GM21381 (cell line): Measurements from ENCODE around the gene ARCN1.
"Not testable (repeated sequence)": the region's sequence is repeated elsewhere in the genome, so short reads cannot be mapped to it uniquely, and the experiment has no call there.

Source experiments
- ATAC-seq: cut with Tn5 transposase; IDR thresholded peaks from one replicate; pipeline ENCODE4 v1.9.1; 2021; ENCODE audit warnings: mild to moderate bottlenecking, moderate library complexity; ENCODE audit not compliant: unreplicated experiment

Gene ARCN1

DNA sequence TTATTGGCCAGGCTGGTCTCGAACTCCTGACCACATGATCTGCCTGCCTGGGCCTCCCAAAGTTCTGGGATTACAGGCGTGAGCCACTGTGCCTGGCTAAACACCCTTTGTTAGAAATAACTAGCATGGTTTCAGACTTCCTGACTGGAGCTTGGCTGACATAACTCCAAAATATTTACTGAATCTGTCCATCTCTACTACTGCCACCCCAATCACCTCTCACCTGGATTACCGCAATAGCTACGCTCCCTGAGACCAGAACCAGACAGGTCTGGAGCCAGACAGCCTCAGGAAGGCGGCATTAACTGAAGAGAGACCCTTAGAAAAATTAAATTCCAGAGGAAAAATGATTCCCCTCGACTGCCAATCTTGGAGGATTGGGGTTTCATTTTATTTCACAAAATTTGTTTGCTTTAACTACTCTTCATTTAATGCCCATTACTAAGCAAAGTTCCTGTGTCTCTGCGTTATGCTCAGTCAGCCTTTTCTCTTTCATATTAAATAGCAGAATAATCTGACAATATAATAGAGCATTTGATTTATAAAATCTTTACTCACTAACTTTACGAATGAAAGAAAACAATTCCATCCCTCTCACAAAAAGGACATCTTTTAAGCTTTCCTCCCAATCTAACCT, 28.1 kb upstream of the ARCN1 start:
- no peak for ATAC-seq

DNA sequence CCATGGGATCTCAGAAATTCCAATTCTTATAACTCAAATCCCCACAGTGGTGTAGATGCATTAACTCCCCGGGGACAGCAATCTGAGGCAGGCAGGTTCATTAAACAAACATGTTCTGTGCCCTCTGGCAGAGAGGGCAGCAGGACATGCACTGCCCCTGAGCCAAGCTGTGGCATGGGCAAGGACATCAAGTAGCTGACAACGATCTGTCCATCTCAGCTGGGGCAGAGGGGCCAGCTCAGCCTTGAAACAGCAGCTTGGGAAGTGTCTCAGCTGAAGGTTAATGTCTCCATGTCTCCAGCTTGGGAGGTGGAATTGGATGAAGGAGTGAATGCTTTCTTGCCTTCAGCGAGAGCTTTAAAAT, 27.6 kb upstream of the ARCN1 start:
- ATAC-seq, result no peak

DNA sequence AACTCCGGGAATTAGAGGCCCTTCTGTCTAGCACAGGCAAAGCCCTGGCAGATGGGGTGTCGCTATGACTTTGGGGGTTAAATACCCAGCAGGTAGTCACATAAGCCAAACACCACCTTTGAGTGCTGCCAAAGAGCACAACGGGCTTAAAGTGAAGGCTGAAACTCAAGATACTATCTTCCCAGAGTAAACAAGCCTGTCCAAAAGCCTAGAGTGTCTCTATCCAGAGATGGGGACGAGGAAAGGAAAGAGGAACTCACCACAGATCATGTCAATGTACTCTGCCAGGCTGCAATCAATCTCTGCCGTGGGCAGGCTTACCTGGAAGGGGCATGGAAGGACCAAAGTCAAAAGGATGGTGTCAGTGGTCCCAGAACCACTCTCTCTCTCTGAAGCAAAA, 26.7 kb upstream of the ARCN1 start:
- ATAC-seq, result no peak

DNA sequence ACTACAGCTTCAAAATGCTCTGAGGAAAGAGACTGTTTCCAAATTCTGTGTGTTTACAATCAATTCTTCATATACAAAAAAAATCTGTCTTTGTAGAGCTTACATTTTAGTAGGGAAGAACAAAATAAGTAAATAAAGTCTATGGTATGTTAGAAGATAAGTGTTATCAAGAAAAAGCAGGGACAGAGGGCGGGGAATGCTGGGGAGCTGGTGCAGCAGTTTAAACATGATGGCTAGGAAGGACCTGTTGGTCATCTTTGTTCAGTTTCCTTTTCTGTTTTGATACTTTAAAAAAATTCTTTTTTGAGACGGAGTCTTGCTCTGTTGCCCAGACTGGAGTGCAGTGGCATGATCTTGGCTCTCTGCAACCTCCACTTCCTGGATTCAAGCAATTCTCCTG, 25.1 kb upstream of the ARCN1 start:
- ATAC-seq, result no peak

DNA sequence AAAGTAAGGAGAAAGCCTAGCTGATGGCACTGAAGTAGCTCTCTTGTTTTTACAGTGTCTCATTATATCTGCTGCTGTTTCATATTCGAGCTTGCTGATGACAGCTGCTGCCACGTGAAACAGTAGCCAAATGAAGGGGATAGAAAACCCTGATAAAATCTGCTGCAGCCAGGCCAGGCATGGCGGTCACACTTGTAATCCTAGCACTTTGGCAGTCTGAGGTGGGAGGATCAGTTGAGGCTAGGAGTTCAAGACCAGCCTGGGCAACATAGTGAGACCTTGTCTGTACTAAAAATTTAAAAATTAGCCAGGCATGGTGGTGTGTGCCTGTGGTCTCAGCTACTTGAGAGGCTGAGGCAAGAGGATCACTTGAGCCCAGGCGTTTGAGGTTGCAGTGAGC, 19.9 kb upstream of the ARCN1 start:
- ATAC-seq, result no peak

DNA sequence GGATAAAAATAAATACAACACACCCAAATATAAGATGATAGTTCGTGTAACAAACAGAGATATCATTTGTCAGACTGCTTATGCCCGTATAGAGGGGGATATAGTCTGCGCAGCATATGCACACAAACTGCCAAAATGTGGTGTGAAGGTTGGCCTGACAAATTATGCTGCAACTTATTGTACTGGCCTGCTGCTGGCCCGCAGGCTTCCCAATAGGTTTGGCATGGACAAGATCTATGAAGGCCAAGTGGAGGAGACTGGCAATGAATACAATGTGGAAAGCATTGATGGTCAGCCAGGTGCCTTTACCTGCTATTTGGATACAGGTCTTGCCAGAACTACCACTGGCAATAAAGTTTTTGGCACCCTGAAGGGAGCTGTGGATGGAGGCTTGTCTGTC, 11.4 kb upstream of the ARCN1 start:
- no peak for ATAC-seq

DNA sequence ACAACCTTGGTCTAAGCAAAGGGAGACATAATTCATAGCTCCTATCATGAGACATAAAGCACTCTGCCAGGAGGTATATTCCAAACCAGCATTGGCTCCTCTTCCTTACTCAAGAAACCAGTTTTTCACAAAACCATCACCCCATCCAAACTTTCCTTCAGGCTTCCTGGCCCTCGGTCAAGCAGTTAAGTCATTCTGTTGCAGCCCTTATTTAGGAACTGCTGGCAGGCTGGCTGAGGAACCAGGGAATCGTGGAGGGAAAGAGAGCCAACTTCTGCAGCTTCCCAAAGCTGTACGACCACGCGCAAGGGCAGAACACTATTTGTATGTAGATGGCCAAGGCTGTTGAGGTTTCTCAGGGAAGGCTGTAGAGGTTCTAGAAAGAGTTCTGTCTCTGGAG, 7.2 kb upstream of the ARCN1 start:
- ATAC-seq, result no peak

DNA sequence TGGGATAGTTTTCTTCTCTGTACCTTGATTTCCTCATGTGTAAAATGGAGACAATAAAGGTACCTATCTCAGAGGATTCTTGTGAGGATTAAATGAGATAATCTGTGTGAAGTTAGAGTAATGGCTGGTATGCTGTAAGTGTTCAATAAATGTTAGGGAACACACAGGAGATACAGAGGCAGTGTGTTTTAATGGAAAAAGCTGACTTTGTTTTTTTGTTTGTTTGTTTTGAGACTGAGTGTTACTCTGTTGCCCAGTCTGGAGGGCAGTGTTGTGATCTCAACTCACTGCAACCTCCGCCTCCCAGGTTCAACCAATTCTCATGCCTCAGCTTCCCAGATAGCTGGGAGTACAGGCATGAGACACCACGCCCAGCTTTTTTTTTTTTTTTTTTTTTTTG, 2.5 kb upstream of the ARCN1 start:
- ATAC-seq, result no peak

DNA sequence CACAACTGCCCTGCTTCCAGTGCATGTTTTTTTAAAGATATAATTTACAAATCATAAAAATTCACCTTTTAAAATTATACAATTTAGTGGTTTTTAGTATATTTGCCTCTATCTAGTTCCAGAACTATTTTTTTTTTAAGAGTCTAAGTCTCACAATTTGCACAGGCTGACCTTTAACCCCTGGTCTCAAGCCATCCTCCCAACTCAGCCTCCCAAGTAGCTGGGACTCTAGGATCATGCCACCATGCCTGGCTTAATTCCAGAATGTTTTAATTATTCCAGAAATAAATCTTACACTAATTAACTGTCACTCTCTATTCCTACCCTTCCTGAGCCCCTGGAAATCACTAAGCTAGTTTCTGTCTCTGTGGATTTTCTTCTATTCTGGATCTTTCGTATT, 1.4 kb upstream of the ARCN1 start:
- no peak for ATAC-seq

DNA sequence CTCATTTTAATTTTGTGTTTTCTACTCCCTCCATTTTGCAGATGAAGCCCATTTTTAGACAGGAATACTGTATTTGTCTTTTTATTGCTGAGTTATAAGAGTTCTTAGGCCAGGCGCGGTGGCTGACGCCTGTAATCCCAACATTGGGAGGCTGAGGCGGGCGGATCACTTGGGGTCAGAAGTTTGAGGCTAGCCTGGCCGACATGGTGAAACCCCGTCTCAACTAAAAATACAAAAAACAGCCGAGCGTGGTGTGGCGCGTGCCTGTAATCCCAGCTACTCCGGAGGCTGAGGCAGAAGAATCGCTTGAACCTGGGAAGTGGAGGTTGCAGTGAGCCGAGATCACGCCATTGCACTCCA, 528 bp upstream of the ARCN1 start:
- ATAC-seq, result not testable (repeated sequence)

DNA sequence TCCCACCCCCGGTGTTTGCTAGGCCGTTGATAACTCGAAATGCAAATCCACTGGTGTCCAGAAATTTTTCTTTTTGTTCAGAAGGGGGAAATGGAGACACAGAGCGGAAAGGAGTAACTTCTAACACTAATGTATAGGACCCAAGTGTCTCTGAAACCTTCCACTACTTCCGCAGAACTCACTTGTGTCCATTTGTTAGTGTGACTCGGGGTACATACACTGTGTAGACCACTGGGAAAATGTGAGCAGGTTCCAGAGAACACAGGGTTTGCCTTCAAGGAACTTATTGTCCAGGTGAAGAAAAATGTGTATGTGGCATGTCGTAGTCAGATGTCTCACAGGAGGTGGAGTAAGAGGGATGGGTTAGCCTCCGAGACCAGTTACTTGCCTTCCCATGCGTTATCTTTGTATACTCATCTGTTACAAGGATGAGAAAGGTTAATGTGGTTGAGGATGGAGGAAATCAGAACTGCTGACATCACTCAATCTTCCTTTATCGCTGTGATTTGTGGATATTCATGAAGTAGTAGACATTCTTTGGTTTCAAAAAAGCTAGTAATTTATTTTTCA, 857 bp downstream of the ARCN1 start:
- no peak for ATAC-seq

DNA sequence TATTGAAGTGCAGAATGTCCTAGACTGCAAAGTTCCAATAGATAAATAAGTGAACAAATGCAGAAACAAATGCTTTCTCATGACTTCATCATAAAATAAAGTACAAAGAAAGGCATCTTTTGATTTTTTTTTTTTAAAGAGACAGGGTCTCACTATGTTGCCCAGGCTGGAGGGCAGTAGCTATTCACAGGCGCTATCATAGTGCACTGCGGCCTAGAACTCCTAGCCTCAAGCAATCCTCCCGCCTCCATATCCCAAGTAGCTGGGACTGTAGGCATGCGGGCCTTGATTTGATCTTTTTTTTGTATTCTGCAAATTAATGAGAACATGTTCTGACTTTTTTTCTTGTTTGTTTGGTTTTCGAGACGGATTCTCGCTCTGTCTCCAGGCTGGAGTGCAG, 2.4 kb downstream of the ARCN1 start:
- ATAC-seq, result no peak

DNA sequence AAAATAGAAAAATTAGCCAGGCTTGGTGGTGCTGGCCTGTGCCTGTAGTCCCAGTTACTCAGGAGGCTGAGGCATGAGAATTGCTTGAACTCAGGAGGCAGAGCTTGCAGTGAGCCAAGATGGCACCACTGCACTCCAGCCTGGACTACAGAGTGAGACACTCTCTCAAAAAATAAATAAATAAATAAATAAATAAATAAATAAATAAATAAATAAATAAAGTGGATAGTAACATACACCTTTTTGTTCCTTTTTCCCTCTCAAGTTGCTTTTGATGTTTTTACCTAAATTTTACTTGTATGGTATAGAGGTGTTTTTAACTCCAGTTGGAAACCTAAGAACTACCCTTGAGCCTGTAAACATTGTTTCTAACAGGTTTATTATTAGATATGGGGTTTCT, 5.8 kb downstream of the ARCN1 start:
- not testable (repeated sequence) for ATAC-seq

DNA sequence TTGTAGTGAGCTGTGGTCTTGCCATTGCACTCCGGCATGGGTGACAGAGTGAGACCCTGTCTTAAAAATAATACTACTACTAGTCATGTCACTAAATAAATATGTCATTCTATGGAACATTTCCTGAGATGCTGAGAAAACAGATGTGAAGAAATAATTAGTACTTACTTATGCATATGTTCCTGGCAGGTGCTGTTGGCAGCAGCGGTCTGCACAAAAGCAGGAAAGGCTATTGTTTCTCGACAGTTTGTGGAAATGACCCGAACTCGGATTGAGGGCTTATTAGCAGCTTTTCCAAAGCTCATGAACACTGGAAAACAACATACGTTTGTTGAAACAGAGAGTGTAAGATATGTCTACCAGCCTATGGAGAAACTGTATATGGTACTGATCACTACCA, 8.8 kb downstream of the ARCN1 start:
- no peak for ATAC-seq

DNA sequence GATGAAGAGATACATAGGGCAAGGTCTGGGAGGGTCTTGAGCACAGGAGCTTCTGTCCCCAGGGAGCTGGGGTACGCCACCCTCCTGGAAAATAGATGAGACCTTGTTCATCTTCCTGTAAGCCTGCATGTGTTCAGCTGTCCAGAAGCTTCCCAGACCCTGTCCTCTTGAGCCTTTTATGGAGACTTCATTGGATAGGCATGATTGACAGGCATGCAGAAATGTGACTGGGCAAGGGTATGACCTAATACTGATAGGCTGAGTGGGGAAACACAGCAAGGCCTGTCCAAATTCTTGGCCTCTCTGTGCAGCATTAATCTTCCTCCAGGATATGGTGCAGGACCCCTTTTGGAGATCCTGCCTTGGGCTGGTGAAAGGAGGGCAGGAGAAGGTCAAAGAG, 15.7 kb downstream of the ARCN1 start:
- no peak for ATAC-seq

DNA sequence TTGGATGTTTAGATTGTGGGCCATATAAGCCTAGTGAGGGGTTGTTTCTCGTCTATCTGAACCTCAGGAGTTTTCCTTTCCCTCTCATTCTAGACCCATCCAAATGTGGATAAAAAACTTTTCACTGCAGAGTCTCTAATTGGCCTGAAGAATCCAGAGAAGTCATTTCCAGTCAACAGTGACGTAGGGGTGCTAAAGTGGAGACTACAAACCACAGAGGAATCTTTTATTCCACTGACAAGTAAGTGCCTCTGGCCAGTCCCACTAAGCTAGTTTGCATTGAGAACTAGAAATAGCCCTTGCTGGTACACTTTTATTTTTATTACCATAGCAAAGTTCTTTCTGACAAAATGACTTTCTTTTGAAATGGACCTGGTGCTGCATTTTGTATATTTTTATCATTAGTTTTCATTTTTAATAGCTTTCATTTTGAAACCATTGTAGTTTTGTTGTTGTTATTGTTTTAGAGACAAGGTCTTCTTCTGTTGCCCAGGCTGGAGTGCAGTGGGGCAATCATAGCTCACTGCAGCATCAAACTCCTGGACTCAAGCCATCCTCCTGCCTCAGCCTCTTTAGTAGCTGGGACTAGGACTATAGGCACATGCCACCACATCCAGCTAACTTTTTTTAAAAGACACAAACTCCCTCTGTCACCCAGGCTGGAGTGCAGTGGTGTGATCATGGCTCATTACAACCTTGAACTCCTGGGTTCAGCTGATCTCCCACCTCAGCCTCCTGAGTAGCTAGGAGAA, 20.6 kb downstream of the ARCN1 start:
- no peak for ATAC-seq

DNA sequence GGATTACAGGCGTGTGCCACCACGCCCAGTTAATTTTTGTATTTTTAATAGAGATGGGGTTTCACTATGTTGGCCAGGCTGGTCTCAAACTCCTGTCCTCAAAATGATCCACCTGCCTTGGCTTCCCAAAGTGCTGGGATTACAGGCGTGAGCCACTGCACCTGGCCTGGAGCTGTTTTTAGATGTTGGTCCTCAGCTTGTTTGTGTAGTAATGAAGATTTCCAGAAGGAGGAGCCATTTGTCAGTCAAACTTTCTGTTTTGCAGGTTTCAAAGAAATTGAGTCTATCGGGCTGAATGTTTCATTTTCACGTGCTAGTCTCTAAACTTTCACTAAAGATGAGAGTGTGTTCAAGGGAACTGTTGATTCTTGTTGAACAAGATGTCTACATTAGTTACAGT, 22.8 kb downstream of the ARCN1 start:
- ATAC-seq, result not testable (repeated sequence)

DNA sequence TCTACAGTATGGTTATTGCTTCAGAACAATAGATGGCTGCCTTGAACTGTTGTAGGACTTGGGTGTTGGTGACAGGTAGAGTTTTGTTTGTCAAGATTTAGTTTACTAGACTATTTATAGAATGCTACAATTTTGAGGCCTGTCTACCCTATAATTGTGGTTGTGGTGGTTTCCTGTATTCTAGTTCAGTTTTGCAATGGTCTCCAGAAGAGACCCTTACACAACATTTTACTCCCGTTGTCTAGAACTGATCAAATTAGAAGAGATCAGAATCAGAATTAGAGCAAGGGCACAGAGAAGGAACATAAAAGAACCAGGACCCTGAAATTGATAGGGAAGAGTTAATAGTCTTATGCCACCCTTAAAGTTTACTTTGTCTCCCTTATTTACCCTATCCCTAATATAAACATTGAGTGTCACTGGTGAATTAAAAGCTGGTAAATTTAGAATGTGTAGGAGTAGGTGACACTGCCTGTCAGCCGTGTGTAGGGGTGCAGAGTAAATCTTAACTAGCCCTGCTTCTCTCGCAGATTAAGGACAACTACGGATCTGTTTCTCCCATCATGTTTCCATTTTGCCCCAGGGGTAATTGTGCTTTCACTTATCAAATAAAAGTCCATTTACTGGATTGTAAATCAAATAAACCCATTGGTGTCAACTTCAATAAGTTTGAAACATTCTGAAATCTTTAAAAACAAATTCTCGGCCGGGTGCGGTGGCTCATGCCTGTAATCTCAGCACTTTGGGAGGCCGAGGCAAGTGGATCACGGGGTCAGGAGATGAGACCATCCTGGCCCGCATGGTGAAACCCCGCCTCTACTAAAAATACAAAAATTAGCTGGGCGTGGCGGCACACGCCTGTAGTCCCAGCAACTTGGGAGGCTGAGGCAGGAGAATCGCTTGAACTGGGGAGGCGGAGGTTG, 24.3 kb downstream of the ARCN1 start:
- ATAC-seq, result no peak

DNA sequence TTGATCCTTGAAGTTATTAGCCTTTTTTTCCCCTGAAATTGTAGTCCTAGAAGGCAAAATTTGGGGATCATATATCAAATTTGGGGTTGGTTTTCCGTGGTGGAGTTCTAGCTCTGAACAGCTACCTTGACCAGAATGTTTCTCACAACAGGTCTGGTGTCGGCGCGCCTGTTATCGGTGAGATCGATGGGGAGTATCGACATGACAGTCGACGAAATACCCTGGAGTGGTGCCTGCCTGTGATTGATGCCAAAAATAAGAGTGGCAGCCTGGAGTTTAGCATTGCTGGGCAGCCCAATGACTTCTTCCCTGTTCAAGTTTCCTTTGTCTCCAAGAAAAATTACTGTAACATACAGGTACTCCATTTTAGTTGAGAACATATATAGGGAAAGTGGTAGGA, 25.3 kb downstream of the ARCN1 start:
- ATAC-seq, result no peak

DNA sequence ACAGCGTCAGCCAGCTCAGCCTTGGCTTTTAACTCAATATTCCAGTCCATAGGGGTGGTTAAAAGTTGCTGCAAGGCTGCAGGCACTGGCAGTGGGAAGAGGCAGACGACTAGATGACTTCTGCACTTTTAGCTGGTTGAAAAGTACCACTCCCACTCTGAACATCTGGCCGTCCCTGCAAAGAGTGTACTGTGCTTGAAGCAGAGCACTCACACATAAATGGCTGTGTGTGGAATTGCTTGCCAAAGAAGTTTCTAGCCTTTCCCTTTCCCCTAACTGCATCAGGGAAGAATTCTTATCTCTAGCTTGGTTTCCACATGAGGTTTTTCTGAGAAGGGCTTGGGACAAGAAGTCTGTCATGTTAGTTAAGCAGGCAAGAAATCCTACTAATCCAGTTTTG, 30.1 kb downstream of the ARCN1 start:
- ATAC-seq, result no peak

DNA sequence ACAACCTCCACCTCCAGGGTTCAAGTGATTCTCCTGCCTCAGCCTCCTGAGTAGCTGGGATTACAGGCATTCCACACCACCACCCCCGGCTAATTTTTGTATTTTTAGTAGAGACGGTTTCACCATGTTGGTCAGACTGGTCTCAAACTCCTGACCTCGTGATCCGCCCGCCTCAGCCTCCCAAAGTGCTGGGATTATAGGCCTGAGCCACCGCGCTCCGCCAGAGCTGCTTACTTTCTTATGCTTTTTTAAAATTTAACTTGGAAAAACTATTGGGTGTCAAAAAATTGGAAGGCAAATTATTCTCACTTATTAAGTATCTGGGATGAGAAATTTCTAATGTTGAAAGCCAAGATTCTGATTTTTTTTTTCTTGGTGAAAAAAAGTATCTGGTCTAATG, 31.5 kb downstream of the ARCN1 start:
- not testable (repeated sequence) for ATAC-seq

DNA sequence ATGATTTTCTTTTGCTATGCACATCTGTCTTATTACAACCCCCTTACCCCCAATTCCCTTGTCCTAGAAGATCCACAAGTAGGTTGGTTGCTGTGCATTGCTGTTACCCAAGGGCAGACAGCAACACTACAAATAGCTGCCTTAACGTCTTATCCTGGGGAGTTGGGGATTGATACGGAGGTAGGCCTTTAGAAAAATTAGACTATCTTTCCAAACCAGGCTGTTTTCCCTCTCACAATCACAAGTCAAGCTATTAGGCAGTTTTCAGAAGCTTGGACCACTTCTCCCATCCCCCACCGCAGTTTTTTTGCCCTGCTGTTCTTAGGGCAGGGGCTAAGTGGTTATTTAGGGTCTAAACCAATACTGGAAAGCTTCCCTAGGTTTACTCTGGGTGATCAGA, 32.4 kb downstream of the ARCN1 start:
- no peak for ATAC-seq
